Measurements from ENCODE around the gene MAP2K5.

The MAP2K5 gene

DNA sequence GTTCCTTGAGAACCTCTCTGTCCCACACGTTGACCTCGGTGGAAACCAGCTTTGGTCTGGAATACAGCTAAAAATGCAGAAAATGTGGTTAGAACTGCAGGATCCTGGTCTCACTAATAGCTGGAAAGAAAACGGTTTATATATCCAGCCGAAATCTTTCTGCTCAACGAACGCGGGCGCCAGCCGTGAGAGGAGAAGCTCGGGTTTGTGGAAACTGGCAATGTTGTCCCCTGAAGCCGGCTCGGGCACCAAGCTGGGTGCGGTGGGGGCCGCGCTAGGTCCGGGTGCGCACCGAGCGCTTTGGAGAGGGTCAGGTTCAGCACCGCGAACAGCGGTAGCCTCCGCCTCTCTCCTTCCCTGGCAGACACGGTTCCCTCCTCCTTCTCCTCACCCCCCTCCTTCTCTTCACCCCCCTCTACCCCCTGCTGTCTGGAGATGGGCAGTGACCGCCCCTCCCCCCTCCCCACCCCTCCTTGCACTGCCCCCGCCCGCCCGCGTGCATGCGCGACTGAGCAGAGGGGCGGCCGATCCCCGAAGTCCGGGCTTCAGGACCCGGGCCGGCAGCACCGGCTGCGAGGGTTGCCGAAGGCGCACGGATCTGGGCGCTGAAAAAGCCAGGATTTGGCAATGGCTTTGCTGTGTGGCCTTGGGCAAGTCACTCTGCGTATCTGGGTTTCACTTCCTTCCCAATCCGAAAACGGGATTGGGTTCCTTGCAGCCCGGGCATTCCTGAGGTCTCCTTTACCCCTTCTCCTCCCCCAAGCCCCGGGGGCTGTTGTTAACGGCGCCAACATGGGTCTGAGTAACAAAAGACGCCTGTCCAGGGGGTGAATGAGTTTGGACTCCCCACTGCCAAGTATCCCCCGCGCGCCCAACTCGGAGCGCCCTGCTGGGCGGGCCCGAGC is 282.7 kb downstream of the MAP2K5 start, which contains the start of gene SKOR1:
SKOR1 (plus strand) TSS at position 534 of the 905 bp plus-strand sequence; CDS start at position 628, 94 bp downstream.
- DNase-seq (ENCODE audit: low read depth in 2 of 2): peak; percentile 49 to 53
- H3K4me3 ChIP-seq (replicated peaks in 1 of 2; ENCODE audit: low read depth in 2 of 2, low read length in 2 of 2): peak within 1 kb of the TSS; percentile 10 to 30
- TF ChIP-seq, protein P1, sequence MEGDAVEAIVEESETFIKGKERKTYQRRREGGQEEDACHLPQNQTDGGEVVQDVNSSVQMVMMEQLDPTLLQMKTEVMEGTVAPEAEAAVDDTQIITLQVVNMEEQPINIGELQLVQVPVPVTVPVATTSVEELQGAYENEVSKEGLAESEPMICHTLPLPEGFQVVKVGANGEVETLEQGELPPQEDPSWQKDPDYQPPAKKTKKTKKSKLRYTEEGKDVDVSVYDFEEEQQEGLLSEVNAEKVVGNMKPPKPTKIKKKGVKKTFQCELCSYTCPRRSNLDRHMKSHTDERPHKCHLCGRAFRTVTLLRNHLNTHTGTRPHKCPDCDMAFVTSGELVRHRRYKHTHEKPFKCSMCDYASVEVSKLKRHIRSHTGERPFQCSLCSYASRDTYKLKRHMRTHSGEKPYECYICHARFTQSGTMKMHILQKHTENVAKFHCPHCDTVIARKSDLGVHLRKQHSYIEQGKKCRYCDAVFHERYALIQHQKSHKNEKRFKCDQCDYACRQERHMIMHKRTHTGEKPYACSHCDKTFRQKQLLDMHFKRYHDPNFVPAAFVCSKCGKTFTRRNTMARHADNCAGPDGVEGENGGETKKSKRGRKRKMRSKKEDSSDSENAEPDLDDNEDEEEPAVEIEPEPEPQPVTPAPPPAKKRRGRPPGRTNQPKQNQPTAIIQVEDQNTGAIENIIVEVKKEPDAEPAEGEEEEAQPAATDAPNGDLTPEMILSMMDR (IDR thresholded peaks at IDR 0.05; ENCODE audit: low read depth, low read length): no peak

DNA sequence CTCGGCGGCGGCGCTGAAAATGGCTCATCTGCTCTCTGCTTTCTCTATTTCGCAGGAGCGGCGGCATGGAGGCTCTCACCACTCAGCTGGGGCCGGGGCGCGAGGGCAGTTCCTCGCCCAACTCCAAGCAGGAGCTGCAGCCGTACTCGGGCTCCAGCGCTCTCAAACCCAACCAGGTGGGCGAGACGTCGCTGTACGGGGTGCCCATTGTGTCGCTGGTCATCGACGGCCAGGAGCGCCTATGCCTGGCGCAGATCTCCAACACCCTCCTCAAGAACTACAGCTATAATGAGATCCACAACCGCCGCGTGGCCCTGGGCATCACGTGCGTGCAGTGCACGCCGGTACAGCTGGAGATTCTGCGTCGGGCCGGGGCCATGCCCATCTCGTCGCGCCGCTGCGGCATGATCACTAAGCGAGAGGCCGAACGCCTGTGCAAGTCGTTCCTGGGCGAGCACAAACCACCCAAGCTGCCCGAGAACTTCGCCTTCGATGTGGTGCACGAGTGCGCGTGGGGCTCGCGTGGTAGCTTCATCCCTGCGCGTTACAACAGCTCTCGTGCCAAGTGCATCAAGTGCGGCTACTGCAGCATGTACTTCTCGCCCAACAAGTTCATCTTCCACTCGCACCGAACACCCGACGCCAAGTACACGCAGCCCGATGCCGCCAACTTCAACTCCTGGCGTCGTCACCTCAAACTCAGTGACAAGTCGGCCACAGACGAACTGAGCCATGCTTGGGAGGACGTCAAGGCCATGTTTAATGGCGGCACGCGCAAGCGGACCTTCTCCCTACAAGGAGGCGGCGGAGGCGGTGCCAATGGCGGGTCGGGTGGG is 283.6 kb downstream of the MAP2K5 start:
- H3K4me3 ChIP-seq (replicated peaks in 1 of 2; ENCODE audit: low read depth in 2 of 2, low read length in 2 of 2): peak overlapping the region in 1 of 2 donors; percentile 10
- TF ChIP-seq, protein P1 (IDR thresholded peaks at IDR 0.05; ENCODE audit: low read depth, low read length): no peak
- no peak for DNase-seq (ENCODE audit: low read depth in 2 of 2)

DNA sequence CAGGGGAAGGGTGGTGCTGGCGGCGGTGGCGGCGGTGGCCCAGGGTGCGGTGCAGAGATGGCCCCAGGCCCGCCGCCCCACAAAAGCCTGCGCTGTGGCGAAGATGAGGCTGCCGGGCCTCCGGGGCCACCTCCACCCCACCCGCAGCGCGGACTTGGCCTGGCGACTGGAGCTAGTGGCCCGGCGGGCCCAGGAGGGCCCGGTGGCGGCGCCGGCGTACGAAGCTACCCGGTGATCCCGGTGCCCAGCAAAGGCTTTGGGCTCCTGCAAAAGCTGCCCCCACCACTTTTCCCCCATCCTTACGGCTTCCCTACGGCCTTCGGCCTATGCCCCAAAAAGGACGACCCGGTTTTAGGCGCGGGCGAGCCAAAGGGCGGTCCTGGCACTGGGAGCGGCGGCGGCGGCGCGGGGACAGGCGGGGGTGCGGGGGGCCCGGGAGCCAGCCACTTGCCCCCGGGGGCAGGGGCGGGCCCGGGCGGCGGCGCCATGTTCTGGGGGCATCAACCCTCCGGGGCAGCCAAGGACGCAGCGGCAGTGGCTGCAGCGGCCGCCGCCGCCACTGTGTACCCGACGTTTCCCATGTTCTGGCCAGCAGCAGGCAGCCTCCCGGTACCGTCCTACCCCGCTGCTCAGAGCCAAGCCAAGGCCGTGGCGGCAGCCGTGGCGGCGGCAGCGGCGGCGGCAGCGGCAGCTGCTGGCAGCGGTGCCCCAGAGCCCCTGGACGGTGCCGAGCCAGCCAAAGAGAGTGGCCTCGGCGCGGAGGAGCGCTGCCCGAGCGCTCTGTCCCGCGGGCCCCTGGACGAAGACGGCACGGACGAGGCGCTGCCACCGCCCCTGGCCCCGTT is 284.4 kb downstream of the MAP2K5 start:
- DNase-seq (ENCODE audit: low read depth in 2 of 2): no peak
- TF ChIP-seq, protein P1 (IDR thresholded peaks at IDR 0.05; ENCODE audit: low read depth, low read length): no peak
- no peak overlapping the region for H3K4me3 ChIP-seq (replicated peaks in 1 of 2; ENCODE audit: low read depth in 2 of 2, low read length in 2 of 2)

DNA sequence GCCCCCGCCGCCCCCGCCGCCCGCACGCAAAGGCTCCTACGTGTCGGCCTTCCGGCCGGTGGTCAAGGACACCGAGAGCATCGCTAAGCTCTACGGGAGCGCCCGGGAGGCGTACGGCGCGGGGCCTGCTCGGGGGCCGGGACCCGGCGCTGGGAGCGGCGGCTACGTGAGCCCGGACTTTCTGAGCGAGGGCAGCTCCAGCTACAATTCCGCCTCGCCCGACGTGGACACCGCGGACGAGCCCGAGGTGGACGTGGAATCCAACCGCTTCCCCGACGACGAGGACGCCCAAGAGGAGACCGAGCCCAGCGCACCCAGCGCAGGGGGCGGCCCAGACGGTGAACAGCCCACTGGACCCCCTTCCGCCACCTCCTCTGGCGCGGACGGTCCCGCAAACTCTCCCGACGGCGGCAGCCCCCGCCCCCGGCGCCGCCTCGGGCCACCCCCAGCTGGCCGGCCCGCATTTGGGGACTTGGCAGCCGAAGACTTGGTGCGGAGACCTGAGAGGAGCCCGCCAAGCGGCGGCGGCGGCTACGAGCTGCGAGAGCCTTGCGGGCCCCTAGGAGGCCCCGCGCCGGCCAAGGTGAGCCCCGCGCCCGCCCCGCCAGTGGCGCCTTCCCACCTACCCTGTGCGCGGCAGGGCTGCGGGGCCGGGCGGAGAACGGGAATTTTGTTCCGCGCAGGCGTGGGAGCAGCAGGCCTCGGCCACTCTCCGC is 285.2 kb downstream of the MAP2K5 start:
- TF ChIP-seq, protein P1 (IDR thresholded peaks at IDR 0.05; ENCODE audit: low read depth, low read length): no peak
- no peak overlapping the region for H3K4me3 ChIP-seq (replicated peaks in 1 of 2; ENCODE audit: low read depth in 2 of 2, low read length in 2 of 2)
- DNase-seq (ENCODE audit: low read depth in 2 of 2): no peak

DNA sequence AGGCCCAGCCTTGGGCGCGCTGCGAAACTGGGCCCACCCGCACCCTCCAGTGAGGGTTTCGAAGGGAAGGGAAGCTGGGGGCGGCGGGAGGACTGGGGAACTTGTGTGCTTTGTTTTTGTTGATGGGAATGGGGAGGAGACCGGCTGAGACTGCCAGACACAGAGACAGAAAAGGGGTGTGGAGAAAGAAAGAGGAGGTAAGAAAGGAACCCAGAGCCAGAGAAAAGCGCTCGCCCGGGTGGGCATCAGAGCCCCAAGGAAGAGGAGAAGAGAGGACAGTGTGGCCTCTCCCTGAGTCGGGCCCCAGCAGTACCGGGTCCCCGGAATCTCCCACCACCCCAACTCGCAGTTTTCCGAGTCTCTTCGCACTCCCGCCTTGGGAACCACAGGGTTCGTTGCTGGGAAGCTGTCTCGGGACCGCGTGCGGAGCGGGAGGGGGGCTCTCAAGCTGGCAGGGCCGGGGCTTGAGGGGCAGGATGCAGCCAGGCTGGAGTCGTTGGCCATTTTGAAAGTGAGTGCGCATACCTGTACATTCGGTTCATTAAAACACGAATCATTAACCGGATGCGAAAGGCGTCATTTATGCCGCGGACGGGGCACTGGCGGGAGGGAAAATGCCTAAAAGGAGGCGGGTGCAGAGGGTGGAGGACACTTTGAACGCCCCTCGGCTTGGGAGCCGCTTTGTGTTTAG is 285.9 kb downstream of the MAP2K5 start:
- TF ChIP-seq, protein P1 (IDR thresholded peaks at IDR 0.05; ENCODE audit: low read depth, low read length): no peak
- DNase-seq (ENCODE audit: low read depth in 2 of 2): no peak
- H3K4me3 ChIP-seq (replicated peaks in 1 of 2; ENCODE audit: low read depth in 2 of 2, low read length in 2 of 2): no peak overlapping the region

Data from cardiac fibroblast (primary cell).